ENCODE measurements around the gene KRTAP9-7.
"Not testable (repeated sequence)": the region's sequence is repeated elsewhere in the genome, so short reads cannot be mapped to it uniquely, and the experiment has no call there.

The KRTAP9-7 gene

GRCh38 chr17:41265078-41265477 lies 10.4 kb upstream of the KRTAP9-7 start, which contains the start of gene KRTAP9-6:
Gene KRTAP9-6, plus strand, starts transcription at chr17:41265378. Its CDS starts 0 bp downstream, at chr17:41265378.
- no peak for TF ChIP-seq CTCF (IDR thresholded peaks at IDR 0.05; ENCODE audit: low read depth, low read length)
- no peak within 1 kb of the TSS for H3K4me3 ChIP-seq (ENCODE audit: low read depth, low read length)

GRCh38 chr17:41267711-41268110 lies 7.8 kb upstream of the KRTAP9-7 start:
- no peak overlapping the region for H3K4me3 ChIP-seq (ENCODE audit: low read depth, low read length)
- TF ChIP-seq CTCF (IDR thresholded peaks at IDR 0.05; ENCODE audit: low read depth, low read length): no peak

GRCh38 chr17:41271323-41271722 lies 4.2 kb upstream of the KRTAP9-7 start:
- H3K4me3 ChIP-seq (ENCODE audit: low read depth, low read length): not testable (repeated sequence)

GRCh38 chr17:41271858-41272257 lies 3.6 kb upstream of the KRTAP9-7 start:
- TF ChIP-seq CTCF (IDR thresholded peaks at IDR 0.05; ENCODE audit: low read depth, low read length): no peak
- H3K4me3 ChIP-seq (ENCODE audit: low read depth, low read length): no peak overlapping the region

- no peak overlapping the region for H3K4me3 ChIP-seq (ENCODE audit: low read depth, low read length)
- no peak for TF ChIP-seq CTCF (IDR thresholded peaks at IDR 0.05; ENCODE audit: low read depth, low read length)
Measured at GRCh38 chr17:41278176-41278955, 2.9 kb downstream of the KRTAP9-7 start.

GRCh38 chr17:41284043-41284442 lies 8.5 kb downstream of the KRTAP9-7 start:
- H3K4me3 ChIP-seq (ENCODE audit: low read depth, low read length): no peak overlapping the region
- TF ChIP-seq CTCF (IDR thresholded peaks at IDR 0.05; ENCODE audit: low read depth, low read length): no peak

GRCh38 chr17:41284546-41284945 lies 9.0 kb downstream of the KRTAP9-7 start:
- TF ChIP-seq CTCF (IDR thresholded peaks at IDR 0.05; ENCODE audit: low read depth, low read length): no peak
- H3K4me3 ChIP-seq (ENCODE audit: low read depth, low read length): no peak overlapping the region

- no peak overlapping the region for H3K4me3 ChIP-seq (ENCODE audit: low read depth, low read length)
- TF ChIP-seq CTCF (IDR thresholded peaks at IDR 0.05; ENCODE audit: low read depth, low read length): no peak
Measured at GRCh38 chr17:41287050-41287449, 11.6 kb downstream of the KRTAP9-7 start.

All from WI38 (cell line).